ENCODE measurements around the gene TMEM81. TPM values are rescaled to one million over a fixed set of nuclear protein-coding genes. Genes with fewer than 3 reads are reported as not detected.
A peak's percentile ranks its signal among the peaks of the same experiment; 100 is the strongest.

The TMEM81 gene
- total and polyA plus RNA-seq, 2 of the 8 experiments (the other 6 are each of a cell fraction or from before 2014, with no cell fraction given), result 2.1 to 5.9 TPM

GRCh38 chr1:205052690-205053089, 31.6 kb downstream of the TMEM81 start:
- Histone ChIP-seq H3K23me2 (ENCODE audit: low read depth, low read length) (no peaks in the 10 kb centered on the region), H3K14ac (ENCODE audit: insufficient read length) (no peak overlapping the region), H3K79me2 (ENCODE audit: control insufficient read depth in 1 of 2, insufficient read depth in 2 of 2, low read length in 2 of 2) (no peaks in the 10 kb centered on the region), H4K8ac (ENCODE audit: extremely low read depth, insufficient read depth, low read length) (no peak overlapping the region), H4K5ac (ENCODE audit: insufficient read length, low read depth, low read length) (no peak overlapping the region), H3K27me3 (replicated peaks in 1 of 4; ENCODE audit: control insufficient read depth in 3 of 4, extremely low read depth in 1 of 4, insufficient read depth in 3 of 4, low read length in 3 of 4) (no peaks in the 10 kb centered on the region), H3K56ac (replicated peaks; ENCODE audit: insufficient read length, low read depth, low read length) (no peak overlapping the region), H2BK120ac (replicated peaks; ENCODE audit: low read depth, low read length) (no peak overlapping the region), H4K91ac (replicated peaks; ENCODE audit: insufficient read length, low read length) (no peak overlapping the region), H2BK20ac (ENCODE audit: low read length) (no peak overlapping the region), H2AFZ (ENCODE audit: low read length) (no peak overlapping the region), H2AK5ac (ENCODE audit: low read depth, low read length) (no peak overlapping the region), H3K9ac (replicated peaks in 1 of 4; ENCODE audit: extremely low read depth in 1 of 4, low read depth in 3 of 4, low read length in 3 of 4) (no peak overlapping the region), H3K4me1 (replicated peaks in 1 of 4; ENCODE audit: control insufficient read depth in 3 of 4, insufficient read depth in 4 of 4, low read length in 3 of 4) (no peaks in the 10 kb centered on the region; a peak in 1 of 7 replicates), H2BK15ac (ENCODE audit: low read length) (no peak overlapping the region), H3K23ac (ENCODE audit: insufficient read length) (no peak overlapping the region), H3K36me3 (ENCODE audit: control insufficient read depth in 2 of 4, insufficient read depth in 4 of 4, low read length in 3 of 4) (no peaks in the 10 kb centered on the region), H3K79me1 (ENCODE audit: low read depth, low read length) (no peaks in the 10 kb centered on the region), H3K27ac (ENCODE audit: low read depth, low read length) (no peak overlapping the region), H4K20me1 (replicated peaks in 1 of 2; ENCODE audit: control insufficient read depth in 1 of 2, insufficient read depth in 2 of 2, low read length in 2 of 2) (peaks cover 2% of the 10 kb centered on the region in 2 experiments), H2BK5ac (ENCODE audit: low read depth, low read length) (no peak overlapping the region), H3K18ac (ENCODE audit: extremely low read depth, low read length) (no peak overlapping the region), H3K4ac (replicated peaks; ENCODE audit: insufficient read length, low read depth, low read length) (no peak overlapping the region), H3K4me2 (ENCODE audit: insufficient read depth in 1 of 2, low read depth in 2 of 2, low read length in 2 of 2) (no peak overlapping the region), H2BK12ac (ENCODE audit: low read depth, low read length) (no peak overlapping the region), H3K4me3 (ENCODE audit: extremely low read depth in 1 of 4, insufficient read depth in 2 of 4, low read depth in 3 of 4, low read length in 4 of 4) (no peak overlapping the region), H3K9me3 (ENCODE audit: insufficient read depth in 2 of 2, low read depth in 1 of 2, low read length in 1 of 2) (no peaks in the 10 kb centered on the region)
- ChIA-PET POLR2A (ENCODE audit: partially characterized antibody) (interaction anchor here (1.1 to 1.3 kb wide), 2 partner anchors 9 to 206 kb away, joined by 3 read pairs; no protein-coding TSS in a partner anchor), CTCF (ENCODE audit: partially characterized antibody) (interaction anchor here (0.6 to 38.9 kb wide), 12 partner anchors 9 to 308 kb away, joined by 3 to 1336 read pairs (median 5); partner anchors contain the start of gene CNTN2)
- no peak for DNase-seq (ENCODE audit: low read depth in 1 of 2, low spot score in 2 of 2)
- 87% methylated on average over 7 of the region's 11 CpGs; no CpG with 5 or more reads in 1 of the 2 experiments for WGBS, 2 experiments (ENCODE audit: extremely low coverage in 1 of 2, insufficient coverage in 1 of 2, insufficient read length in 1 of 2, insufficient replicate concordance in 2 of 2, low coverage in 1 of 2, low lambda C conversion rate in 2 of 2, missing lambda C conversion rate in 1 of 2)
- TF ChIP-seq BRCA1 (IDR thresholded peaks at IDR 0.05; ENCODE audit: low read depth, low read length) (no peak), RAD21 (IDR thresholded peaks at IDR 0.05 in 1 of 2, conservative IDR thresholded peaks at IDR 0.05 in 1 of 2; ENCODE audit: low read depth in 2 of 2, low read length in 2 of 2) (peak in 1 of 2 experiments; percentile 20; a peak in 1 of 4 replicates), E2F6 (IDR thresholded peaks at IDR 0.05) (0 out of 2 replicates have a peak, but pooled peaks have one; percentile 23)
- no peak for FAIRE-seq
